GM21825 (cell line): Measurements from ENCODE around the gene OGT.
"Not testable (repeated sequence)": the region's sequence is repeated elsewhere in the genome, so short reads cannot be mapped to it uniquely, and the experiment has no call there.

ENCODE experiments used
- ATAC-seq: cut with Tn5 transposase; IDR thresholded peaks from one replicate; pipeline ENCODE4 v1.9.1; 2021; ENCODE audit warnings: mild to moderate bottlenecking, moderate library complexity; ENCODE audit not compliant: unreplicated experiment

Gene OGT

GRCh38 chrX:71532753-71533425 is at the start of gene OGT:
Gene OGT, plus strand, starts transcription at chrX:71533104. Its CDS starts 196 bp downstream, at chrX:71533300.
- peak; percentile 78 for ATAC-seq

DNA sequence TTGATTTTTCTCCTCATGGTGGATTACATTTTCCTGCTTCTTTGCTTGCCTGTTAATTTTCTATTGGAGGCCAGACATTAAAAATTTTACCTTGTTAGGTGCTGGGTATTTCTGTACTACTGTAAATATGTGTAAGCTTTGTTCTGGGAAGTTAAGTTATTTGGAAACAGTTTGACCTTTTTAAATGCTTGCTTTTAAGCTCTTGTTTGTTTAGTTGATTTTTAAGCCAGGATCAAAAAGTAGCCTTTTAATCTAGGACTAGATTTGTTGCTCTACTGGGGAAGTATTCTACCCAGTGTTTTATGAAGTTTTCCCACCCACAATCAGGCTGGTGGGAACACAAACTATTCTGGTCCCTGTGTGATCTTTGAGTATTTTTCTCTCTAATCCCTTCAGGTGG is 45.1 kb upstream of the OGT start:
- no peak for ATAC-seq

- no peak for ATAC-seq
Measured at GRCh38 chrX:71489540-71489939, 43.4 kb upstream of the OGT start.

GRCh38 chrX:71492231-71493065 is 40.5 kb upstream of the OGT start:
- no peak for ATAC-seq

- no peak for ATAC-seq
Measured at GRCh38 chrX:71493111-71493613, 39.7 kb upstream of the OGT start.

GRCh38 chrX:71495979-71496378 is 36.9 kb upstream of the OGT start:
- not testable (repeated sequence) for ATAC-seq

DNA sequence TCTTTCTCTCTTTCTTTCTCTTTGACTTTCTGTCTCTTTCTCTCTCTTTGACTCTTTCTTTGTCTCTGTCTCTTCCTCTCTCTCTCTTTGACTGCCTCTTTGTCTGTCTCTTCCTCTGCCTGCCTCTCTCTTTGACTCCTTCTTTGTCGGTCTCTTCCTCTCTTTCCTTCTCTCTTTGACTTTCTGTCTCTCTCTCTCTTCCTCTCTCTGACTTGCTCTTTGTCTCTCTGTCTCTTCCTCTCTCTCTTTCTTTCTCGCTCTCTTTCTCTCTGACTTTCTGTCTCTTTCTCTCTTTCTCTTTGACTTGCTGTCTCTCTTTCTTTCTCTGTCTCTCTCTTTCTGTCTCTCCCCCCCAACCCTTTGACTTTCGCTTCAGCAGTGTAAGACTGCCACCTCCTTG is 36.4 kb upstream of the OGT start:
- no peak for ATAC-seq

DNA sequence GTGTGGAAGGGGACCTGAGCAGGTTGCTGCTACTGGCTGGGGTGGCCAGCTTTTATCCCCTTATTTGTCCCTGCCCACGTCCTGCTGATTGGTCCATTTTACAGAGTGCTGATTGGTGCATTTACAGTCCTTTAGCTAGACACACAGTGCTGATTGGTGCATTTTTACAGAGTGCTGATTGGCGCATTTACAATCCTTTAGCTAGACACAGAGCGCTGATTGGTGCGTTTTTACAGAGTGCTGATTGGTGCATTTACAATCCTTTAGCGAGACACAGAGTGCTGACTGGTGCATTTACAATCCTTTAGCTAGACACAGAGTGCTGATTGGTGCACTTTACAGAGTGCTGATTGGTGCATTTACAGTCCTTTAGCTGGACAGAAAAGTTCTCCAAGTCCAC is 30.8 kb upstream of the OGT start:
- ATAC-seq: not testable (repeated sequence)

DNA sequence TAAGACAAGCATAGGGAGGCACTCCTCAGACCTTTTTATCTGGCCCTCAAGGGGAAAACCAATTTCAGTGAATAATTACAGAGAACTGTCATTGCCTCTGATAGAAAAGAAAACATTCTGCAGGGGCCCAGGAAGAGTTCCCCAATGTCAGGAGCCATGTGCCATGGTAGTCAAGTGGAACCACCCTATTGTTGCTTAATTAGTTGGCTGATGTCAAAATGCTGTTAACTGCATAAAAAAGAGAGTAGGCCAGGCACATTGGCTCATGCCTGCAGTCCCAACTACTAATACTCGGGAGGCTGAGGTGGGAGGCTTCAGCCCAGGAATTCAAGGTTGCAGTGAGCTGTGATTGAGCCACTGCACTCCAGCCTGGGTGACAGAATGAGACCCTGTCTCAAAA is 28.6 kb upstream of the OGT start:
- ATAC-seq: no peak

DNA sequence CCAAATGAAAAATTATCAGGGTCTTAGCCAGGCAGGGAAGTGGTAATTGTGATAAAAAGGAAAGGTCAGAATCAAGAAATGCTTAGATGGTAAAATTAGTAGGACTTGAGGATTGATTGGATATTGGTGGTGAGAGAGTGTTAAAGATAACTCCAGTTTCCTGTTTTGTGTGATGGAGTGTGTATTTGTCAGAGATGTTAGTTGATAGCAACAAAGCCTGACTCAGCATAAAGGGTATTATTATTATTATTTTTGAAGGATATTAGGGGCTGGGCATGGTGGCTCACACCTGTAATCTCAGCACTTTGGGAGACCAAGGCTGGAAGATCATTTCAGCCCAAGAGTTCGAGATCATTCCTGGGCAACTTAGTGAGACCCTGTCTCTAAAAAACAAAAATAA is 23.6 kb upstream of the OGT start:
- no peak for ATAC-seq

DNA sequence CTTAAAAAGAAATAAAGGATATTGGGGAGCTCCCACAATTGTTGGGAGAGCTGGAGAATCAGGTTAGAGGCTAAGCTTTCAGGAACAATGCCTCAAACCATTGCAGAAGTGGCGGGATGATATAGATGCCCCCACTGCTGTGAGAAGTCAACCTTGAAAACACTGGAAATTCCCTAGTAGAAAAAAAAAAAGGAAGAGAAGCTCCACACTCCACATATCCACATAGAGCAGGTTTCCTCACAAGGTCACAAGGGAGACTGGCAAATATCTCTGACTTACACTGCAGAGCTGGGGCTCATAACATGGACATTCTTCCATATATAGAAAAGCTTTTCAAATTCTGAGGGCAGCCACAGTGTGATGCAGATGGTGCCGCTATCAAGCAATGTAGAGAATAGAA is 22.7 kb upstream of the OGT start:
- no peak for ATAC-seq

GRCh38 chrX:71513731-71514130 is 19.2 kb upstream of the OGT start:
- not testable (repeated sequence) for ATAC-seq

- peak; percentile 87 for ATAC-seq
Measured at GRCh38 chrX:71514367-71515037, 18.4 kb upstream of the OGT start.

DNA sequence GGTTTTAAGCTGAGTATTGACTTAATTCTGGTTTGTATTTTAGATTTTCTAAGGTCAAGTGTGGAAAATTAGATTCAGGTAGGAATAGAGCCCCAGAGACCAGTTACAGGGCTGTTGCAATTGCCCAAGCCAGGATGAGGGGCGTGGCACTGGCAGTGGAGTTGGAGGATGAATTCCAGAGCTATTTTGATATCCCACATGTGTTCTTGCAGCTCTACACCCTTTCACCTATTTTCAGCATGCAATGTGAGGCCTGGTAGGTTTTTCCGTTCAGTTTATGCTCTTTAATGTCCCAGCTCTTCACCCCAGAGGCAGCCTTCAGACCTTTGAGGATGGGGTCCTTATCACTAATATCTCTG is 17.9 kb upstream of the OGT start:
- ATAC-seq: no peak

DNA sequence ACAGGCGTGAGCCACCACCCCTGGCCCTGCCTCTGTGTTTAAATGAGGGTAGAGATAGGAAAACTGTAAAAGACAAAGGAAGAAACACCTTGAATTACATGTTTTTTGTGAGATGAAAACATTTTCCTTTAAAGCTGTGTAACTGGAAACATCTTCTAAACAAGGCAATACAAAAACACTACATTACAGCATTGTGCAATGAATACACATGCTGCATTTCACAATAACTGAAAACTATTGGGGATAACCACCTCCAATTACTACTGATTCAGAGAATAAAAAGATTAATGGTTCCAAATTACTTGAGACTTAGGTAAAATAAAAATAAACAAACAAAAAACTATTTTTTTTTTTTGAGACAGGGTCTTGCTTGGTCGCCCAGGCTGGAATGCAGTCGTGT is 7.6 kb upstream of the OGT start:
- ATAC-seq: no peak

GRCh38 chrX:71532078-71532752 is 689 bp upstream of the OGT start:
- ATAC-seq: peak; percentile 15

- ATAC-seq: no peak
Measured at GRCh38 chrX:71533516-71533850, 579 bp downstream of the OGT start.

- ATAC-seq: no peak
Measured at GRCh38 chrX:71533851-71534561, 1.1 kb downstream of the OGT start.

GRCh38 chrX:71534773-71535544 is 2.1 kb downstream of the OGT start:
- ATAC-seq: no peak

GRCh38 chrX:71536285-71536684 is 3.4 kb downstream of the OGT start:
- ATAC-seq: no peak
